GM21423 (cell line): ENCODE data around the gene SLC10A6.
A peak's percentile ranks its signal among the peaks of the same experiment; 100 is the strongest.
"Not testable (repeated sequence)": the region's sequence is repeated elsewhere in the genome, so short reads cannot be mapped to it uniquely, and the experiment has no call there.

Experiments
- ATAC-seq: cut with Tn5 transposase; IDR thresholded peaks from one replicate; pipeline ENCODE4 v1.9.1; 2021; ENCODE audit warnings: mild to moderate bottlenecking, moderate library complexity; ENCODE audit not compliant: unreplicated experiment

The SLC10A6 gene, protein sequence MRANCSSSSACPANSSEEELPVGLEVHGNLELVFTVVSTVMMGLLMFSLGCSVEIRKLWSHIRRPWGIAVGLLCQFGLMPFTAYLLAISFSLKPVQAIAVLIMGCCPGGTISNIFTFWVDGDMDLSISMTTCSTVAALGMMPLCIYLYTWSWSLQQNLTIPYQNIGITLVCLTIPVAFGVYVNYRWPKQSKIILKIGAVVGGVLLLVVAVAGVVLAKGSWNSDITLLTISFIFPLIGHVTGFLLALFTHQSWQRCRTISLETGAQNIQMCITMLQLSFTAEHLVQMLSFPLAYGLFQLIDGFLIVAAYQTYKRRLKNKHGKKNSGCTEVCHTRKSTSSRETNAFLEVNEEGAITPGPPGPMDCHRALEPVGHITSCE

DNA sequence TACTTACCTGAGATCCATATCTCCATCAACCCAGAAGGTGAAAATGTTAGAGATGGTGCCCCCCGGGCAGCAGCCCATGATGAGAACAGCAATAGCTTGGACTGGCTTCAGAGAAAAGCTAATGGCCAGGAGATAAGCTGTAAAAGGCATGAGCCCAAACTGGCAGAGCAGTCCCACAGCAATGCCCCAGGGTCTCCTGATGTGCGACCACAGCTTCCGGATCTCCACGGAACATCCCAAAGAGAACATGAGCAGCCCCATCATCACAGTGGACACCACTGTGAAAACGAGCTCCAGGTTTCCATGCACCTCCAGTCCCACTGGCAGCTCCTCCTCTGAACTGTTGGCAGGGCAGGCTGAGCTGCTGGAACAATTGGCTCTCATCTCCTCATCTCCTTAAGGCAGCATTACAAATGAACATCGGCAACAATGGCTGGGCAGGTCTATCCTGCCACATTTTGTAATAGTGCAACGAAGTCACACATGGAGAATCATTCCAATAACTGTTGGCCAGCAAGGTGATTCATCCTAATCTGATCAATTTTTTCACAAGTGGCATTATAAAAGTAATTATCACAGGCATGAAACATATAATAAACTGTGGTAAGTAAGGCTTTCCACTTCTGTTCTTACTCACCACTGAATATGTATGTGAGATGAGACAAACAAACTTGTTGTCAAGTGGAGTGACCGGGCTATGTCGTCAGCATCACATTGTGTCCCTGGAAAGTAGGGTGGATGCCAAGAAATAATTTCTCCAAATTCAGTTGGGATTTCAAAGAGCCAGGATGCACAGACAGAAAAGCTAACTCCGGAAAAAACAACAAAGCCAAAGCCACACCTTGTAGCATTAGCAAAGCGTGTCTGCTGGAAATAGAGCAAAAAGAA, at the start of gene SLC10A6:
TSS of gene SLC10A6 (minus strand) at position 653 of the 888 bp plus-strand sequence. CDS start at position 384, 269 bp downstream.
- ATAC-seq = no peak

DNA sequence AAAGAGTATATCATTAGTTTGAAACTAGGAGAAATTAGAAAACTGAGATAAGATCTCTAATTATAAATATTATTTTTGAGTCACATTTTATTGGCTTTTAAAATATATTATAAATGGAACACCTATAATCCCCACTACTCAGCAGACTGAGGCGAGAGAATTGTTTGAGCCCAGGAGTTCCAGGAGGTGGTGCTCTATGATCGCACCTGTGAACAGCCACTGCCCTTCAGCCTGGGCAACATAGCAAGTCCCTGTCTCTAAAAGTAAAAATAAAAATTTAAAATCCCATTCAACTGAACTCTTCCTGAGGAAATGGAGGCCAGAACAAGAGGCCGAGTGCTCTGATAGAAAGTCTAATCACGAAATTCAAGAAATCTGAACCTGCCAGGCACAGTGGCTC, 49.4 kb upstream of the SLC10A6 start:
- no peak for ATAC-seq

DNA sequence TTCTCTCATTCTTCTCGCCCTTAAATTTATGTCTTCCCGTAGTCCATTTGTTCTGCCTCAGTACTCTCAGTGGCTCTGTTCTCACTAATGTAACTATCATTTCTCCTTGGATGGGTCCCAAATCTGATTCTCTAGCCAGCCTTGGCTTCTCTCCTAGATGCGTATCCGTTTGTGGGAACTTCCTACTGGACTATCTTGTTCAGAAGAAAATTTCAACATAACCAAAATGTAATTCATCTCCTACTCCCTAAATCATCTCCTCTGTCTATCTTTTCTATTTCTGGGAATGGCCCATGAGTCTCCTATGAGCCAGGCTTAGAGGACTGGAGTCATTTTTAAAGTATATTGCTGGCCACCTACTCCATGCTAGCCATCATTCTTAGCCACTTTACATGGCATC, 47.4 kb upstream of the SLC10A6 start:
- no peak for ATAC-seq

DNA sequence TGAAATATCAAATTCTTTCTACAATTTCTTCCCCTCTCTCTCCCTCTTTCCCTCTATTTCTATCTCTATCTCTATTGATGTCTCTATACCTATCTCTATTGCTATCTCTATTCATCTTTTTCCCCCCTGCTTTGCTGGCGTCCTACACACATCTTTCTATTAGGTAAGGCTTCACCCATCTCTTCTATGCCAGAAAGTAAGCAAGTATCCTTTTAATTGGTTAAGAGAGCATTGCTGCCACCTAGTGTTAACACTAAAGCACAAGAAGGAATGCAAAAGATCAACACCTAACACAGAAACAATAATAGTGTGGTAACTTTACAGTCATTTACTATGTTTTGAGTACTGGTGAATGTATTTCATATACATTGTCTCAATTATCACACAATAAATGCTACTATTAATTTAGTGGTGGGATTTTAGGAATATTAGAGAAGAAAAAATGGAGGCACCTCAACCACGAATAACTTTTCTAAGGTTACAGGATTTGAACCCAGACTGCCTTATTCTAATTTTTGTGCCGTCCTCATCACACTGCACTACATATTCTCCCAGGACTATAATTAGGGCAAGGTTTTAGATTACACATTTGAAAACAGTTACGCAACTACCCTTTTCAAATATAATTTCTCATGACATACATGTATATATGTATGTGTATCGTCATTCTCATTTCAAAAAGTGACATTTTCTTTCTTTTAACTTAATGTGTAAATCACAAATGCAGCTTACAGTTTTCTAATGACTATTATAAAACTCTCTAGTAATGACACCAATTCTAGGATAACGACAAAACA, 46.7 kb upstream of the SLC10A6 start:
- peak; percentile 43 for ATAC-seq

DNA sequence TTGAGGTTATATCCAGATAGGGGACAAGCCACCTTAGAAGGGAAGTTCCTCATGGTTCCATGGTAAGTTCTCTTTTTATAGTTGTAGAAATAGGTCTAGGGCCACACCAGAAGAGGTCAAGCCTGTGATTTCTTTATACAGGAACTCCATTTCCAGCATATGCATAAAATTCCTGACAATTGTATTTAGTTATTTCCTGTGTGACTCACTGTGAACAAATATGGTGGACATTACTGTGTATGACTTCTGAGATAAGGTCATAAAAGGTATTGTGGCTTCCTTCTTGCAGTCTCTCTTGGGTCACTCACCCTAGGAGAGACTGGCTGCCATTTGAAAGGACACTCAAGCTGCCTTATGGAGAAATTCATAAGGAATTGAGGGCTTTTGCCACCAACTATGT, 45.3 kb upstream of the SLC10A6 start:
- no peak for ATAC-seq

DNA sequence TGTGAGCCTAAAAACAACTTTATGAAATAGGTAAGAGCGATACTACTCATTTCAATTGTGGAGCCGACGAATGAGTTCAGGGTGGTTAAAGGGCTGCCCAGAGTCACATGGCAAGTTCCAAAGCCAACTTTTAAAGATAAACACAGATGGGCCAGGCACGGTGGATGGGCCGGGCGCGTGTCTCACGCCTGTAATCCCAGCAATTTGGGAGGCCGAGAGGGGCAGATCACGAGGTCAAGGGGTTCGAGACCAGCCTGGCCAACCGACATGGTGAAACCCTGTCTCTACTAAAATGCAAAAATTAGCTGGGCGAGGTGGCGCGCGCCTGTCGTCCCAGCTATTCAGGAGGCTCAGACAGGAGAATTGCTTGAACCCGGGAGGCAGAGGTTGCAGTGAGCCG, 44.0 kb upstream of the SLC10A6 start:
- ATAC-seq = no peak

DNA sequence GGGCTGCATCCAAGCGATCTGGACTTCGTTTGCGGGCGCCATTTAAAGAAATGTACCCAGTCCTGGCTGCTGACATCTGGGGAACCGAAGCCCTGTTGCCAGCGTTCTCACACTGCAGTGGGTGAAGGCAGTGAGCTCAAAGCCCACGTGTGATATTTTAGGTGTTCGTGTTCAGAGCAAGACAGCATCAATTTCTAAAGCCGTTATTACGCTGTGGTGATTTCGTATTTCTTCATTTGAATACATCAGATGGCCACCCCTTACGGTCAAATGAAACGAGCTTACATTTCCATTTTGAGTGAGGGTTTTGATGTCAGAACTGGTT, 43.4 kb upstream of the SLC10A6 start:
- no peak for ATAC-seq

DNA sequence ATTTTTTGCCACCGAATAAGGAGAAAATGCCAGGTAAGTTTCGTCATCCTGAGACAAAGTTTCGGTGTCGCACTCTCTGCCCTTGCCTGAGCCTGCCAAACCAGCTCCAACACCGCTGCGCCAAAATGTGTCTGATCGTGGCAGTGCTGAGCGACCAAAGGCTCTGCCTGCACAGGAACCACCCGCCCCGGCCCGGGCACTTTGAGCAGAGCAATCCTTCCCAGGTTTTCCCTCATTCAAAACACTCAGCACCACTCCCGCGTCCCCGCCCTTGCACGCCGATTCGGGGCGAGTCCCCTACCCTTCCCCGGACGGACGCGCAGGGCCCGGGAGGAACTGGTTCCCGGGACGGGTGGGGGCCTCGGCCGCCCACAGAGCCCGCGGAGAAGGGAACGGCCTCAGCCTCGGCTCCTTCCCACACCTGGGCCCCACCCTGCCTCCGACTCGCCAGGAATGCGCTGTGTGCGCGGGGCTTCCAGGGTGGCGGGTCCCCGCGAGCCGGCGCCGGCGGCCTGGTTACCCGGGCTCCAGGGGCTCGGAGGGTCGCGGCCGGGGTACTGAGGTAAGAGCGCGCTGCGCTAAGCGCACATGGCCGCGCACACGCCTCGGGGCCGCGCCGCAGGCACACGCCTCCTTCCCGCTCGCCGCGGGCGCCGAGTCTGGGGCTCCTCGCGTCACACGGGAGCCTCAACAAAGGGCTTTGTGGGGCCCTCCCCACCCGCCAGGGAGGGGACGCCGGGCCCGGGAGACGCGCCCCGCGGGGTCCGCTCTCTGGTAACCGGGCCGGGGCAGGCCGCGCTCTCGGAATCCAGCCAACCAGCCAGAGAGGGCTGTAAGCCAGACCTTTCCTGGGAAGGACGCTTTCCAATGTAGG, 42.8 kb upstream of the SLC10A6 start, which contains the start of gene C4orf36:
TSS of gene C4orf36 (minus strand) at position 661 of the 874 bp plus-strand sequence. CDS start 902 bp downstream, outside the sequence.
- ATAC-seq = peak; percentile 54

DNA sequence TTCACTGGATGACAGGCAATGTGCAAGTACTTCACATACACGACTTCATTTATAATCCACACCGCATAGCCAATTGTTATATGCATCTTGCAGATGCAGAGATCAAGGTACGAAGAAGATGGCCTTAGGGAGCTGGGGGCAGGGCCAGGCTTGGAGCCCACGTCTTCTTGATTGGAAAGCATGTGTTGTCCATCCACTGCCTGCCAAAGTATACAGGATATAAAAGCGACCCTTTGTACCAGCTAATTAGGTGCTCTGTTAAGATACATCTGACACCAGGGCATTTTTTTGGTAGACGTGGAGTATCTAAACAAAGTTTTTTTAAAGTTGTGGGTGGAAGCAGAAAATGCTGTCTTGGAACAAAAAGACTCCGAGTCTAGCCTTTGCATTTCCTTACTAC, 41.6 kb upstream of the SLC10A6 start:
- ATAC-seq = no peak

DNA sequence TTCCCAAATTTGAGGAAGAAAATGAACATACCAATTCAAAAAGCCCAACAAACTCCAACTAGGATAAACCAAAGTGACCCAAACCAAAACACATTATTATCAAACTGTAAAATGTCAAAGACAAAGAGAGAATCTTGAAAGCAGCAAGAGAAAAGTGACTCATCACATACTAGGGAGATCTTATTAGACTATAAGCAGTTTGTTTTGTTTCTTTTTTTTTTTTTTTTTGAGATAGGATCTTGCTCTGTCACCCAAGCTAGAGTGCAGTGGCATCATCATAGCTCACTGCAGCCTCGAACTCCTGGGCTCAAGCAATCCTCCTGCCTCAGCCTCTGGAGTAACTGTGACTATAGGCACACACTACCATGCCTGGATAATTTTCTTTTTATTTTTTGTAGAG, 30.5 kb upstream of the SLC10A6 start:
- ATAC-seq = no peak

DNA sequence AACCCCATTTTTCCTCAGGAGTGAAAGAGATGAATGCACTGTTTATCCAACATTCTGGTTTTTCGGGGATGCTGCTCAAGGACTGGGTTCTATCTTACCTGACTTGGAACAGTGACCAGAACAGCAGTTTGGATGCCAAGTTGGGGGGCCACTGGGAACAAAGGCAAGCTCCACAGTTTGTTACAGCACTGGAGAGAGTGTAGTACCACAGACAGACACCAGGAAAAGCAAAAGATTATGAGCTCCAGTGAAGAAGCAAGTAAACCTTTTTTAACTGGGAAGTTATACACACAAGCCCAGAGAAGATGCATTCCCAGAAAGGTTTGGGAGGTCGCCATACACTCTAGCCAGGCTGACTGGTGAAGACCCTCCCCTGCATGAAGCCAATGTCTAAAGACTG, 29.5 kb upstream of the SLC10A6 start:
- ATAC-seq = no peak

DNA sequence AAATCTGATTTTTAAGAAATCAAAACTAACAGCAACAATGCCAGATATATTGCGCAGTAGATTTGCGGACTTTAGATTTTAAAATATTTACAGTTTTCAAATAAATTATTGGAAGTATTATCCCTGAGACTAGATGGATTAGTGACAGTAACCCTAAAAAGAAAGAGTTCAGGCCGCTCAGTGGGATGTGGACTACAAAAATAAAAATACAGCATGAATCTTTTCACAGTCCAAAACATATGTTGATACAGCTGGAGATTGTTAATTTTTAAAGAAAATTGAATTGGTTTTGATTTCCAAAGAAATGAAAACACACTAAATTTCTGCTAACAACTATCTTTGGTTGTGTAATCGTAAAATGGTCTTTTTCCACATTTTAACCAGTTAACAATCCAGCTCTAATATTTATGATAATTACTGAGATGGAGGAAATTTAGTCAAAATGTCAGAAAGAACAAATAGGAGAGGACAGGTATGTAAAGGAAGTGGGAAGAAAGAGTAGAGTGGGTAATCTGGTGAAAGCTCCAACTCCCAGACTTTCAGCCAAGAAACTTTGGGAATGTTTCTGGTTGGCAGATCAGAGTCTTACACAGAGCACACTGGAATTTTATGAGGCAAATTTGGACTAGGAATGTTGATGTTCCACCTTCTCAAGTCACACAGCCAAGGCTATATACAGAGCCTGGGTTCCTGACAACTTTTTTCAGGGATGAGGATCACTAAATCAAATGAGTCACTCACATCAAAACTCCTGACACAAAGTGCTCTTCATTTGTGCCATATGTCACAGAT, 27.9 kb upstream of the SLC10A6 start:
- ATAC-seq = no peak

DNA sequence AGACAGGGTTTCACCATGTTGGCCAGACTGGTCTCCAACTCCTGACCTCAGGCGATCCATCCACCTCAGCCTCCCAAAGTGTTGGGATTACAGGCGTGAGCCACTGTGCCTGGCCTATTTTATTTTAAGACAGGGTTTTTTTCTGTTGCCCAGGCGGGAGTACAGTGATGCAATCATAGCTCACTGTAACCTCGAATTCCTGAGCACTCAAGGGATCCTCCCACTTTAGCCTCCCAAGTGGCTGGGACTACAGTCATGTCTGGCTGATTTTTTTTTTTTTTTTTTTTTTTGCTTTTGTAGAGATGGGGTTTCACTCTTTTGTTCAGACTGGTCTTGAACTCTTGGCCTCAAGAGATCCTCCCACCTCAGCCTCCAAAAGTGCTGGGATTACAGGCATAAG, 26.3 kb upstream of the SLC10A6 start:
- not testable (repeated sequence) for ATAC-seq

DNA sequence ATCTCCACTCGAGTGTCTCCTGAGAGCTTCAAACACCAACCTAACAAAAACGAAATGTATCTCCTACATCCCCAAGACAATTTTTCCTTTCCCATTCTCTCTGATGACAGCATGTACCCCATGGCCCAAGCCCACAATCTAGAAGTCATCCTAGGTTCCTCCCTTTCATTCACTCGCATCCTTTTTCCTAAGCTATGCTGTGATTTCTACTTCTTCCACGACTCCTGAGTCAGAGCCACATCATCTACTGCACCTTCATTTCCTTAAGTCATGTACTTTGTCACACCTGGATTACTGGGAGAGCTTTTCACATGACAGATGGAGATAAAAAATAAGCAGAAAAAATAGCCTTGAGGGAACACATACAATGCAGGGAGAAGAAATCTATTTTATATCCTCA, 23.0 kb upstream of the SLC10A6 start:
- ATAC-seq = no peak

DNA sequence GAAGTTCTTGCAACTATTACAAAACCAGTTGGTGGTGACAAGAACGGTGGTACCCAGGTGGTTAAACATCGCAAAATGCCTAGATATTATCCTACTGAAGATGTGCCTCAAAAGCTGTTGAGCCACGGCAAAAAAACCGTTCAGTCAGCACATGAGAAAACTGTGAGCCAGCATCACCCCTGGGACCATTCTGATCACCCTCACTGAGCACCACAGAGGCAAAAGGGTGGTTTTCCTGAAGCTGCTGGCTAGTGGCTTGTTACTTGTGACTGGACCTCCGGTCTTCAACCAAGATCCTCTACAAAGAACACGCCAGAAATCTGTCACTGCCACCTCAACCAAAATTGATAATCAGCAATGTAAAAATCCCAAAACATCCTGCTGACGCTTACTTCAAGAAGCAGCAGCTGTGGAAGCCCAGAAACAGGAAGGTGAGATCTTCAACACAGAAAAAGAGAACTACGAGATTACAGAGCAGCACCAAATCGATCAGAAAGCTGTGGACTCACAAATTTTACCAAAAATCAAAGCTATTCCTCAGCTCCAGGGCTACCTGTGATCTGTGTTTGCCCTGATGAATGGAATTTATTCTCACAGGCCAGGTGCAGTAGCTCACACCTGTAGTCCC, 21.4 kb upstream of the SLC10A6 start:
- no peak for ATAC-seq

DNA sequence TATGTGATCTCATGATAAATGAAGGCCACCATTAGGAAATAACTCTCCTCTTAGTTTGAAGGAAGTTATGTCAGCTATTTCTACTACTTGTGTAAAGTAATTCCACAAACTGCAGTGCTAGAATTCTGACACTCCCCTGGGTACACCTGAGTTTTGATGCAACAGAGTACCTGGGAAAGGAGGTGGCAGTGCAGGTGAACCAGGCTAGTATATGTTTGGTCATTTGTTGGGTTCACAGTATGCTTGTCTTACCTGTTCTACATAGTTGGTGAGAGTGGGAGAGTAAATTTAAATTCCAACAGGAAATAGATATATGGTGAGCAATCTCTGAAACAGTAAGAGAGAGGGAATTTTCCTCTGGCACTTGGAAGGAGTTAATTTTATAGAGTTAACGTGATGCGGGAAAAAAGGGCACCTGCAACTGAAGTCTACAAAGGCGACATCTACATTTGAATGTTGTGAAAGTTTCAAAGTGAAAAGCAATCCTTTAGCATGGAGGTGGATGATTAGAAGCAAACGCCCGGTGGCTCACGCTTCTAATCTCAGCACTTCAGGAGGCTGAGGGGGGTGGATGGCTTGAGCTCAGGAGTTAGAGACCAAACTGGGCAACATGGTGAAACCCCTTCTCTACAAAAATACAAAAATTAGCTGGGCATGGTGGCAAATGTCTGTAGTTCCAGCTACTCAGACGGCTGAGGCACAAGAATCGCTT, 8.3 kb upstream of the SLC10A6 start:
- no peak for ATAC-seq

DNA sequence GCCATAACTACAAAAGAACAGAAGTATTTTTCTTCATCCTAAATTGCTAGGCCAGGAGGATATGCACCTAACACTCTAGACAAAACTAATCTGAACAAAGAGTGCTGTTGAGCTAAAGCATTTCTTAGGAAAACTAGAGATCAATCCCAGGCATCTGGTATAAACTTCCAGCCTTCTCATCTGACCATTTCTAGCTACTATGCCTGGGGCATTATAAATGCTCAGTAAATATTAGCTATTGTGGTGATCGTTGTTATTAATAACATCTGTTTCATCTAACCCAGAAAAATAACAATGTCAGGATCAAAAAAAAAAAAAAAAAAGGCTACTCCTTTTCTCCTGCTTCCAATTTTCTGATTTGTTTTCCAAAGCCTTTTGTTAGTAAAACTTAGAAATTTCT, 7.7 kb upstream of the SLC10A6 start:
- ATAC-seq = no peak

DNA sequence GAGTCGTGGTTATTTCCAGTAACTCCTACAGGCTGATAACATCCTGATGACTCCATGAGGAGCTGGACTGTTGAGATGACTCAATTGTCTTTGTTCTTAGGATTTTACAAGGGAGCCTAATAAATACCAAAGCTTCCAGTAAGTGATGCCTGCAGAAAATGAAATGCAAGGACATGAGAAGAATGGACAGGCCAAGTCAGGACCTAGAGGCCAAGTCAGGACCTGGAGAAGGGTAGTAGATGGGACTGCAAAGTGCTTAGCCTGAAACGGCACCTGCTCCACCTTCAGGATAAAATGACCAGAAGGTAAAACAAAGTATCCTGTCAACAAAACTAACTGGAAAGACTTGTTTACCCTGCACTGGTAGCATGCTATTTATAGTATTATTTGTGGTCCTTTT, 6.4 kb upstream of the SLC10A6 start:
- no peak for ATAC-seq
